Right cardiac atrium (tissue), 5 donors: ENCODE measurements around the gene PPFIBP2. TPM values are rescaled to one million over a fixed set of nuclear protein-coding genes. Genes with fewer than 3 reads are reported as not detected.
"Not testable (repeated sequence)": the region's sequence is repeated elsewhere in the genome, so short reads cannot be mapped to it uniquely, and the experiment has no call there.

ENCODE experiments used
- ATAC-seq, 2 donors: fragments of 200-7000 bp; cut with Tn5 transposase; one replicate each; pipeline versions ENCODE4 v1.8.0 to v1.9.1; 2020; ENCODE audit warnings: moderate library complexity in 2 of 2, mild to moderate bottlenecking in 1 of 2
- DNase-seq, 3 donors: peaks; one replicate each; pipeline ENCODE4 v3.0.0-alpha.2; 2020
- H3K27ac ChIP-seq: one replicate; pipeline ENCODE4 v1.5.1; 2013; ENCODE audit warnings: mild to moderate bottlenecking, low read length, control low read depth, moderate library complexity
- H3K27me3 ChIP-seq: one replicate; pipeline ENCODE4 v1.6.1; 2013; ENCODE audit not compliant: control insufficient read depth, insufficient read depth
- H3K4me1 ChIP-seq: one replicate; pipeline ENCODE4 v1.6.1; 2013; ENCODE audit warnings: low read length; ENCODE audit not compliant: control insufficient read depth, insufficient read depth
- H3K4me3 ChIP-seq: one replicate; pipeline ENCODE4 v1.5.1; 2013; ENCODE audit warnings: low read length, control low read depth
- H3K9me3 ChIP-seq: one replicate; pipeline ENCODE4 v1.6.1; 2013; ENCODE audit warnings: low read length; ENCODE audit not compliant: control insufficient read depth
- WGBS: extraction: QIAGEN DNeasy Blood & Tissue Kit; methylation state at CpG from one replicate; pipeline ENCODE4 v1.1.7; 2013; 5-methylcytosine and 5-hydroxymethylcytosine counted together
- intact Hi-C, 4 donors: fragments of 100-400 bp; cut with DNase I; formaldehyde crosslinking; loops; one replicate each; pipeline versions ENCODE4 v1.11.0 to v1.14.0; 2022 to 2023
- polyA plus RNA-seq: library from polyadenylated mRNA; stranded (reverse); fragments of 200-250 nt; gene quantifications from one replicate; pipeline ENCODE4 v1.2.3, GENCODE V29; 2013
- total RNA-seq, 4 donors: library from RNA; stranded (reverse); fragmentation: NEBNext Ultra II Directional; extraction: Animal tissue kit (Norgen Biotek cat#: 25700); gene quantifications; one replicate each; pipeline ENCODE4 v1.2.1, GENCODE V29; 2021
- donor health status: healthy with polysubstance abuse.
- donor health status: DM: no; HTN: yes; CAD: no.
- donor health status: DM: no; HTN: no; CAD: no.
- donor health status: DM: no; HTN: yes; CAD: no; lungs with severe emphysema.
- donor health status: DM: yes; HTN: yes; CAD: no.

Gene PPFIBP2
- total and polyA plus RNA-seq, 5 donors, result 13.7 to 45.3 (median 25.0) TPM

DNA sequence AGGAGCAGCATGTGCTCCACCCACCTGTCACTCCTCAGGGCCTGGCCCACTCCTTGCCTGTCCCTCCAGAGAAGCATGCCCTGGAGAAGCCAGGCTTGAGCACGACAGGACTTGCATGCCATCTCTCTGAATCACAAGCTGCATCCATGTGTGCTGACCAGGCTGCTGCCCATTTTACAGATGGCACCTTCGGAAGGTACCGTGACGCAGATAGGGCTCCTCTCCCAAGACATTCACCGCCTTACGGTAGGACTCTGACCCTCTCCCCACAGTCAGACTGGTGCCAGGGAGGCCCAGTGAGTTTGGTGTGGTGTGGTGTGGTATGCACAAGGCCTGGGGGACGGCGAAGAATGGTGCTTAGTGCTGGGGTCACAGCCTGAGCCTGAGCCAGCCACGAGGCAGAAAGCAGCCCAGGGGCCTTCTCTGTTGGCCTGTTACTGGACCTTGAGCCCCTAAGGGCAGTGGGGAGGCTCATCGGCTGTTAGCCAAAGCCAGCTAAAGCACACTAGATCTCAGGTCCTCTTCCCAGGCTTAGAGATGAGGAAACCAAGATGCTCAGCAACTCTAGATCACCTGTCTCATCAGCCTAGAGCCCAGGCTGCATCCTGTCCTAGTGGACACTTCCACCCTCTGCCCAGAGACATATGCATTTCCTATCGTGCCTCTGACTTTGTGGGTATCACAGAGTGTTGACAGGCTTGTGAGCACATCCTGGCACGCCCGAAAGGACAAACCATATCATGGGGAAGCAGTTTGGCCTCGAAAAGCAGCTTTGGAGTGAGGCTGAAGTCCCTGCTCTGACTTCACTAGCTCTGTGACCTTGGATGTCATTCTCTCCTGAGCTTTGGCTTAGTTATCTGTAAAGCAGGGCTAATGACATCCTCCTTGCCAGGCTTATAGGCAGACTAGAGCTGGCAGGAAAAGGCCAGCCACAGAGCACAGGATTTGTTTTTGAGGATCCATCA, 141.7 kb downstream of the PPFIBP2 start:
- Histone ChIP-seq H3K4me3 (no peak overlapping the region), H3K9me3 (no peaks in the 10 kb centered on the region), H3K27me3 (no peaks in the 10 kb centered on the region), H3K4me1 (no peaks in the 10 kb centered on the region), H3K27ac (peak overlapping the region; percentile 53)
- intact Hi-C loops, result loop anchor here in 1 of 4 donors (5.0 kb wide), 1 partner anchor 83 kb away; no protein-coding TSS in a partner anchor
- ATAC-seq (peak; percentile 40 to 65), DNase-seq (peak in 1 of 3 donors; percentile 61)
- WGBS, result 76% methylated on average over 14 of the region's 14 CpGs

DNA sequence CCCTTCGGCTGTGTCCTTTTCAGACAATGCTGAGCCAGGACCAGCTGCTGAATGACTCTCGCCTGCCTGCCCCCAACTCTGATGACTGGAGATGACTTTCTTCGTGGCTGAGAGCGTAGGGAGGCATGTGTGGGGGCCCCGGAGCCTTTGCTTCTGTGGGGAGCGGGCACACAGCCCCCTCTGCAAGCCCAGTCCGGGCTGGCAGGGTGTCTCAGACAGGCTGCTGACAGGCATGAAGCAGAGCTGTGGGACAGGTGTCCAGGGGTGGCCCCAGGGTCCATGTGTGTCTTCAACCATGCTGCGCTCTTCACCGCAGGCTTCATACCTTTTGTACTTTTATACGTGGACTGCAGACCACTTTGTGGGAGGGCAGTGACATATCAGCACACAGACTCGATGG, 142.9 kb downstream of the PPFIBP2 start:
- no peaks in the 10 kb centered on the region for H3K9me3 ChIP-seq
- no peaks in the 10 kb centered on the region for H3K27me3 ChIP-seq
- intact Hi-C loops, result loop anchor here in 2 of 4 donors (1.0 to 5.0 kb wide), 2 partner anchors 84 to 85 kb away; no protein-coding TSS in a partner anchor
- no peak overlapping the region for H3K4me3 ChIP-seq
- peak overlapping the region; percentile 39 for H3K27ac ChIP-seq
- 77% methylated on average over 11 of the region's 11 CpGs for WGBS
- H3K4me1 ChIP-seq, result no peaks in the 10 kb centered on the region
- ATAC-seq, result peak; percentile 30 to 39
- DNase-seq, result peak in 1 of 3 donors; percentile 28

DNA sequence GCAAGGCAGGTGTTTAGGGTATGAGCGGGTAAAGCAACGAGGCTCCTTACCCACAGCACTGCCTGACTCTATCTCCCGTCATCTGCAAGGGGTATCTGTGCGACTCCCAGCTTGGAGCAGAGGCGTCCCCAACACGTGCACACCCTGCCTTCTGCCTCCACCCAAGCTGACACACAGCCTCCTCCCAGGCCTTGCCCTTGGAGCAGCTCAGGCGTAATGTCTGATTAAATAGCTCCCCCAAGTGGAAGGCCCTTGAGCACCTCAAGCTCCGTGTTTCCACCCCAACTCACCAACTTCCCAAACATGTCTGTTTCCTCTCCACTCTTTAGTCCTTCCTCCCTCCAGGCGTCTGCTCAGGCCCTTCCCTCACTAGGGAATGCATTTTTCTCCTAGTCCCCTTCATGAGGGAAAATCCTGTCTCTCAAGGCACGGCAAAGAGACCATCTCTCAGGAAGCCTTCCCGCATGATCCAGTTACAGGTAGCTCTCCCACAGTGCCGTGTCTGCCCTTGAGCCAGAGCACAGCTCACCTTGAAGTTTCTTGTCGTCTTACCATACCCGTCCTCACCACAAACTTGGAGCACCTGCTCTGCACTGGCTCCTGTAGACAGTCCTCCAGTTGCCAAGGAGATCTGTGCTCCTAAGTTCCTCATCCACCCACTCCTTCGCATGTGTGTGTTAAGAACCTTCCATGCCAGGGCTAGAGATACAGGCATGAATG, 143.7 kb downstream of the PPFIBP2 start:
- intact Hi-C loops, result loop anchor here in 2 of 4 donors (1.0 to 5.0 kb wide), 2 partner anchors 85 to 86 kb away; no protein-coding TSS in a partner anchor
- no peaks in the 10 kb centered on the region for H3K27me3 ChIP-seq
- no peak overlapping the region for H3K4me3 ChIP-seq
- H3K27ac ChIP-seq, result no peak overlapping the region
- DNase-seq (peak; percentile 69 to 84 (median 73)), ATAC-seq (peak; percentile 95 to 97)
- no peaks in the 10 kb centered on the region for H3K9me3 ChIP-seq
- no peaks in the 10 kb centered on the region for H3K4me1 ChIP-seq
- WGBS, result 53% methylated on average over 15 of the region's 15 CpGs

DNA sequence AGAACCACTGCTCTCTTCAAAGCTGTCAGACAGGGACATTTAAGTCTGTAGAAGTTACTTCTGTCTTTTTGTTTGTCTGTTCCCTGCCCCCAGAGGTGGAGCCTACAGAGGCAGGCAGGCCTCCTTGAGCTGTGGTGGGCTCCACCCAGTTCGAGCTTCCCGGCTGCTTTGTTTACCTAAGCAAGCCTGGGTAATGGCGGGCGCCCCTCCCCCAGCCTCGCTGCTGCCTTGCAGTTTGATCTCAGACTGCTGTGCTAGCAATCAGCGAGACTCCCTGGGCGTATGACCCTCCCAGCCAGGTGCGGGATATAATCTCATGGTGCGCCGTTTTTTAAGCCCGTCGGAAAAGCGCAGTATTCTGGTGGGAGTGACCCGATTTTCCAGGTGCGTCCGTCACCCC, 149.7 kb downstream of the PPFIBP2 start:
- intact Hi-C loops, result not testable (repeated sequence)

DNA sequence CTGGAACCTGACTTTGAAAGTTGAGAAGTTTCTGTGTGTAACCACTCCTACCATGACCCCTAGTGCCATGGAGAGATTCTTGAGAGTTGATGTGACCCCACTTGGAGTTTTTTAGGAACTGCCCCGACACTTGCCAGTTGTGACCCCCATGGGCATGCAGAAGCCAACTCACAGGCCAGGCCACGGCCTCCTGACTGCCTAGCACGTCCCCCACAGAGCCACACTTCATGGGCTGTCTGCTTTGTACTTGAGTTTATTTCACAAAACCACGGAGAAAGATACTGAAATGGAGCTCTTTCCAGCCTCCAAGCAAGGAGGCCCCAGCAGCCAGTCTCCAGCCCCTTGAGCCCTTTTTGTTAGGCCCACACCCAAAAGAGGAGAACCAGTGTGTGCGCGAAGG, 151.1 kb downstream of the PPFIBP2 start:
- ATAC-seq (no peak), DNase-seq (no peak)
- WGBS, result 83% methylated on average over 6 of the region's 6 CpGs
- no peak overlapping the region for H3K27ac ChIP-seq
- H3K9me3 ChIP-seq, result no peaks in the 10 kb centered on the region
- H3K27me3 ChIP-seq, result no peaks in the 10 kb centered on the region
- H3K4me3 ChIP-seq, result no peak overlapping the region
- H3K4me1 ChIP-seq, result no peaks in the 10 kb centered on the region
- intact Hi-C loops, result loop anchor here in 2 of 4 donors (5.0 kb wide), 1 partner anchor 93 kb away; no protein-coding TSS in a partner anchor

More for the DNA sequence above, 149.7 kb downstream of the PPFIBP2 start:
- not testable (repeated sequence) for H3K27me3 ChIP-seq, H3K4me1 ChIP-seq, H3K9me3 ChIP-seq, H3K4me3 ChIP-seq, H3K27ac ChIP-seq, ATAC-seq, DNase-seq
- 89% methylated on average over 16 of the region's 16 CpGs for WGBS

DNA sequence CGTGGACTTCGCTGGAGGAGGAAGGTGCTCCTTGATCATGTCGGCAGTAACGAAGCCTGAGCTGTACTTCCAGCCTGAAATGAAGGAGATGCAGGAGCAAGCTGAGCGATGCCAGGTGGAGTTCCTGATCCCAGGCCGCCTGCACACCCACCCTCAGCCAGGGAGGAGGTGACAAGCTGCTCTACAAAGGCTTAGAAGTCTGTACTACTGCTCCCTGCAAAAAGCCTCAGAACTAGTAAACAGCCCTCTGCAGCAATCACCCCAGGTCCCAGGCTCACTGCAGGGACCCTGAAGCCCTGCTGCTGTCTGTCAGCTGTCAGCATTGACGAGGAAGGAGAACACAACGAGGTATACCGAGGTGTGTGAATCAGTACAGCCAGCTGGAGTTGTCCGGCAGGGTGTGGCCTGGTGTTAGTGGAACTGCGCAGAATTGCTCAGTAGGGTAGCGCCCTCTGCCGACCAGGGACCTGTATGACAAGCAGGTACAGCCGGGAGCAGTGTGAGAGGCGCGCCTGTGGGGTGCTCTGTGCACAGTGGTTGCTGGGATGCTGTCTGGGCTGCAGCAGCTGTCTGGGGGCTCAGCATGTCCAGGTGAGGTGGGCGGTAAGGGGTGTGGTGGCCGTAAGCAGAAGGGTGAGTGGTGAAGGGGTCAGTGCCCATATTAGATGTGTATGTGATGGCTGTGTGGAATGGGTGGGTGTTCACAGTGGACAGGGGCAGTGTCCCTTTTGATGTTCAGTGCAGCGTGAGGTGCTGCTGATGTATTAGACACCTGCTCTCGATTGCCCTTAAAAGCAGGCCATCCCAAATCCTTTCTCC, 151.9 kb downstream of the PPFIBP2 start:
- 57% methylated on average over 20 of the region's 20 CpGs for WGBS
- Histone ChIP-seq H3K27ac (no peak overlapping the region), H3K4me3 (no peak overlapping the region), H3K27me3 (no peaks in the 10 kb centered on the region), H3K9me3 (no peaks in the 10 kb centered on the region), H3K4me1 (no peaks in the 10 kb centered on the region)
- DNase-seq (peak; percentile 75 to 86 (median 85)), ATAC-seq (peak; percentile 90 to 95)
- intact Hi-C loops, result loop anchor here in 2 of 4 donors (5.0 kb wide), 1 partner anchor 93 kb away; no protein-coding TSS in a partner anchor

DNA sequence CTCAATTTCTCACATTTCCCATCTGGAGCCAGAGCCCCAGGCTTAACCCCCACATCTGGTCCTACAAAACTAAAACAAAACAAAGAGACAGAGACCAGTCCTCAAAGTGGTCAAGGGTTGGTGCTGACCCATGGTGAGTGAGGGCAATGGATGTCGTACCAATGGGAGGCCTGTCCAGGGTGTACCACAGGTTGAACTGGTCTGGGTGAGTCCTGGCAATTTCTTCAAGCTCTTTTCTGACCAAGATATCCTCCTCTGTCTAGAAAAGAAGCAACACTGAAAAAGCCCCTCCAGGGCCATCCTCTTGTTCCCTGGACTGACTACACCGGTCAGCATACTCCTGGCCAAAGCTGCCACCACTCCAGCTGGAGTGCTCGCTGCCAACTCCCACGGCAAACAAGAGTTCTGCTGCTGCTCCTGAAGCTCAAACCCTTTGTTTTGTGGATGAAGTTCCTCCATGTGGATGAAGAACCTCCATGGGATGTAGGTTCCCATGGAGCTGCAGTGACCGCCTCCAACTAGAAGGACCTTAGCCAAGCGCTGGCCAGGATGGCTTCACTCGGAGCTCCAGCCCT, 152.6 kb downstream of the PPFIBP2 start:
- no peaks in the 10 kb centered on the region for H3K9me3 ChIP-seq
- H3K27ac ChIP-seq, result no peak overlapping the region
- no peak for ATAC-seq
- no peak overlapping the region for H3K4me3 ChIP-seq
- intact Hi-C loops, result loop anchor here in 2 of 4 donors (5.0 kb wide), 1 partner anchor 94 kb away; no protein-coding TSS in a partner anchor
- WGBS, result 82% methylated on average over 7 of the region's 7 CpGs
- no peak for DNase-seq
- no peaks in the 10 kb centered on the region for H3K27me3 ChIP-seq
- no peaks in the 10 kb centered on the region for H3K4me1 ChIP-seq

DNA sequence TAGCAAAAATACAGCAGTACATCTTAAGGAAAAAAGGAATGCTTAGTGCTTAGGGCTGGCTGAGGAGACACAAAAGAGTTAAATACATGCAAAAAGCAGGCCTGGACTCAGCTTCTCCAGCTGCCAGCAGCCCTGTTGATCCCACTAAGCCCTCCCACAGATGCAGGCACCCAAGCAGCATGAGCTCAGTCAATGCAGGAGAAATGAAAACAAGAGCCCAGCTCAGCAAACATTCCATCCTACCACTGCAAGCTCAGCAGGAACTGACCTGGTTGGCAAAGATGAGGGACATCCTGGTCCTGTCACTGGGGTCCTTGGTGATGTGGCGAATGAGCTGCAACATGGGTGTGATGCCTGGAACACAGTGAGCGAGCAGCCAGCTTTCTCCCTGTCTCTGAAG, 153.7 kb downstream of the PPFIBP2 start:
- DNase-seq, result no peak
- intact Hi-C loops, result loop anchor here in 2 of 4 donors (5.0 kb wide), 1 partner anchor 95 kb away; no protein-coding TSS in a partner anchor
- Histone ChIP-seq H3K4me1 (no peaks in the 10 kb centered on the region), H3K9me3 (no peaks in the 10 kb centered on the region), H3K27me3 (no peaks in the 10 kb centered on the region), H3K4me3 (no peak overlapping the region), H3K27ac (no peak overlapping the region)
- no peak for ATAC-seq
- 88% methylated on average over 2 of the region's 2 CpGs for WGBS

DNA sequence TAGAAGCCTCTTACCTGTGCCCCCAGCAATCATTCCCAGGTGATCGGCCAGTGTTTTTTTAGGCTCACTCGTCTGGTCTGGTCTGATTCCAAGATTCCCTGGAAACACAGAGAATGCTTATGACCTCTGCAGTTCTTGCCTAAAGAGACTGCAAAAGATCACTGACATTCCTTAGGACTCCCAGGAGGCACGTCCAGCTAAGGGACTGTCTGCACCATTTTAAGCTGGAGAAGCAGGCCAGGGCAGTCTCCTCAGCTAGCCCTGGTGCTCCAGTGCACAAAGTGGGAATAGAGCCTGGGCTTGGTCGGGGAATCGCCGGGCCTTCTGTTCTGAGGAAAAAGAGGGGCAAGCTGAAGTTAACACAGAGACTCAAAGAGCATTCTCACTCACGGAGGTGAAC, 154.7 kb downstream of the PPFIBP2 start:
- Histone ChIP-seq H3K4me1 (peaks cover 4% of the 10 kb centered on the region), H3K27me3 (no peaks in the 10 kb centered on the region), H3K27ac (no peak overlapping the region), H3K9me3 (no peaks in the 10 kb centered on the region), H3K4me3 (no peak overlapping the region)
- DNase-seq, result no peak
- 72% methylated on average over 7 of the region's 7 CpGs for WGBS
- intact Hi-C loops, result loop anchor here in 2 of 4 donors (5.0 kb wide), 1 partner anchor 96 kb away; no protein-coding TSS in a partner anchor
- ATAC-seq, result no peak

DNA sequence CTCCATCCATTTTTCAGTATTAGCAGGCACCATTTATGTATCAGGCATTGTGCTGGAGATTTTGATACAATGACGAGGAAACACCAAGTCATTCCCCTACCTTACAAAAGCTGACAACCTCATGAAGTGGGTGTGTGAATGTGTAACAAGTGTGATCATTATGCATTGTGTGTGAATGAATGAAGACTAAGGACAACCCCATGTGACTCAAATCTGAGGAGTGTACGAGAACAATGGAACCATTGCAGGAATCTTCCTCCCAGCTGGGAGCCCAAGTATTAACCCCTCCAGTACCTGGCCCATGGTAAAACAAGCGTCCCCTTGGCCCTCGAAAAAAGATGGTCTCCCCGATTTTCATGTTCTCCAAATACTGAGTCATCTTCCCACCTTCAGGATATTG, 155.1 kb downstream of the PPFIBP2 start:
- Histone ChIP-seq H3K4me1 (peaks cover 4% of the 10 kb centered on the region), H3K9me3 (no peaks in the 10 kb centered on the region), H3K27ac (no peak overlapping the region), H3K4me3 (no peak overlapping the region), H3K27me3 (no peaks in the 10 kb centered on the region)
- no peak for DNase-seq
- intact Hi-C loops, result loop anchor here in 2 of 4 donors (5.0 kb wide), 1 partner anchor 97 kb away; no protein-coding TSS in a partner anchor
- ATAC-seq, result no peak
- WGBS, result 68% methylated on average over 5 of the region's 5 CpGs
